D341Med (cell line): Measurements from ENCODE around the gene SLC6A1.
"Not testable (repeated sequence)": the region's sequence is repeated elsewhere in the genome, so short reads cannot be mapped to it uniquely, and the experiment has no call there.

Experiments used
- DNase-seq: peaks from one replicate; pipeline ENCODE4 v3.0.0; 2012; ENCODE audit warnings: low spot score

The SLC6A1 gene

GRCh38 chr3:11060500-11061251, 68.1 kb downstream of the SLC6A1 start:
- peak; percentile 90 for DNase-seq

DNA sequence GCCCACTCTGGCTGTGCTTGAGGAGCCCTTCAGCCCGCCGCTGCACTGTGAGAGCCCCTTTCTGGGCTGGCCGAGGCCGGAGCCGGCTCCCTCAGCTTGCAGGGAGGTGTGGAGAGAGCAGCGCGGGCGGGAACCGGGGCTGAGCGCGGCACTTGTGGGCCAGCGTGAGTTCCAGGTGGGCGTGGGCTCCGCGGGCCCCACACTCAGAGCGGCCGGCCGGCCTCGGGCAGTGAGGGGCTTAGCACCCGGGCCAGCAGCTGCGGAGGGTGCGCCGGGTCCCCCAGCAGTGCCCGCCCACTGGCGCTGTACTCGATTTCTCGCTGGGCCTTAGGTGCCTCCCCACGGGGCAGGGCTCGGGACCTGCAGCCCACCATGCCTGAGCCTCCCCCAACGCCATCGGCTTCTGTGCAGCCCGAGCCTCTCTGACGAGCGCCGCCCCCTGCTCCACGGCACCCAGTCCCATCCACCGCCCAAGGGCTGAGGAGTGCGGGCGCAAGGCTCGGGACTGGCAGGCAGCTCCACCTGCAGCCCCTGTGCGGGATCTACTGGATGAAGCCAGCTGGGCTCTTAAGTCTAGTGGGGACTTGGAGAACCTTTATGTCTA, 68.8 kb downstream of the SLC6A1 start:
- DNase-seq, result not testable (repeated sequence)

GRCh38 chr3:11062704-11063103, 70.2 kb downstream of the SLC6A1 start:
- no peak for DNase-seq

- no peak for DNase-seq
Measured at GRCh38 chr3:11071096-11071755, 78.7 kb downstream of the SLC6A1 start.

GRCh38 chr3:11072631-11073030, 80.1 kb downstream of the SLC6A1 start:
- no peak for DNase-seq

DNA sequence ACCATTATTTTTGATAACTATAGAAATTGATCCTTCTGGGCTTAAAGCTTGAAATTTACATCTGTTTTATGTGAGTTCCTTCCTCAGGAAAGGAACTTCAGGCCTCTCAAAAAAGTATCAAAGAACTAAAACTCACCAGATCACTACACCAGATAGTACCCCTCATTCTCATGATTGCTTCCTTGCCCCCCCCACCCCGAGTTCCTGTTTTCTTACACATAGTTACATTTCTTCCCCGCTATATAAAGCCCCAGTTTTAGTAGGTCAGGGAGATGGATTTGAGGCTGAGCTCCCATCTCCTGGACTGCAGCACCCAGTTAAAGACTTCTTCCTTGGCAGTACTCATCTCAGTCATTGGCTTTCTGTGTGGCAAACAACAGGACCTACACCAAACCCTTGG, 81.5 kb downstream of the SLC6A1 start:
- DNase-seq, result no peak

GRCh38 chr3:11074451-11074850, 81.9 kb downstream of the SLC6A1 start:
- no peak for DNase-seq

- not testable (repeated sequence) for DNase-seq
Measured at GRCh38 chr3:11075122-11075521, 82.6 kb downstream of the SLC6A1 start.

GRCh38 chr3:11076711-11077110, 84.2 kb downstream of the SLC6A1 start:
- no peak for DNase-seq

DNA sequence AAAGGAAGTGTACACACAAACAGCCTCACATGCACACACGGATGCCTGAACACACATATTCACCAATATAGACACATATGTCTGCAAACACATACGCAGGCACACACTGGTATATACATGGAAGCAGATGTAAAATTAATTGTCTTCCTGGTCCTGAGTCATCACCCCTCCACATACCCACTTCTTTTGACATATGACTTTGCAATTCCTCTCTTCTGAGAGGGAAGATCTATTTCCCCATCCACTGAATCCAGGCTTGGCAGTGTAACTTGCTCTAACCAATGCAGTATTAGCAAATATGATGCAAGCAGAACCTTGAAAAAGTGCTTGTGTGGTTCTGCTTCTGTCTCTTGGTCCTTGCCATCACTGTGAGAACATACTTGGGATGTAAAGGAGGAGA, 84.9 kb downstream of the SLC6A1 start:
- DNase-seq, result no peak

DNA sequence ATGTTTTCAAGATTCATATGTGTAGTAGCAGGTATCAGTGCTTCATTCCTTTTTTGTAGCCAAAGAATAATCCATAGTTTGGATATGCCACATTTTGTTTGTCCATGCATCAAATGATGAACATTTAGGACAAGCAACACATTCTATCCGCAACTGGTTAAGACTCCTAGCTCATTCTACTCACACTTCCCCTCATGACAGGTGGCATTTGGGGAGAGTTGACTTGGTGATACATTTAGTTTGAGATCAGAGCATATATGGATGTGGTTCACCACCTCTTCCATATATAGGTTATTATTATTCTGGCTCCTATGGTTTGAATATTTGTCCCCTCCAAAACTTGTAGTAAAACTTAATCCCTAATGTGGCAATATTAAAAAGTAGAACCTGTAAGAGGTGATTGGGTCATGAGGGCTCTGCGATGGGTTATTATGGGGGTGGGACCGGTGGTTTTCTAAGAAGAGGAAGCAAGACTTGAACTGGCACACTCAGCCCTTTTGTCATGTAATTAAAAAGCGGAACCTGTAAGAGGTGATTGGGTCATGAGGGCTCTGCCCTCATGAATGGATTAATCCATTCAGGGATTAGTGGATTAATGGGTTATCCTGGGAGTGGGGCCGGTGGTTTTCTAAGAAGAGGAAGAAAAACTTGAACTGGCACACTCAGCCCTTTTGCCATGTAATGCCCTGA, 86.4 kb downstream of the SLC6A1 start:
- DNase-seq, result no peak

DNA sequence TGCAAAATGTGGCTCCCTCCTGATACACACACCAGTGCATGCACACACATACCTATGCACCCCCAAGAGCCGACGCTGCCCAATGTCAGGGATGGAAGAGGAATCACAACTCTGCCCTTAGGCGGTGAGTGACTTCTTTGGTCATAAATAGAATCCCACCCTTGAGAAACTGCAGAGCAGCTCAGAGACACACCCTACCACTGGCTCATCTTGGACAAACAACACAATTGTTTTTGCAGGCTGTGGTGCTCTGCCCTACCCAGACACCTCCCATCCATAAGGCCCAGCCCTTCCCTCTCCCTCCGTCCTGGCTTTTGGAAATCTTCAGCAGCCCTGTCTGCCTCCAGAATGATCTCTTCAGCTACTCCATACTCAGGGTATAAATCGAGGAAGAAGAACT, 87.9 kb downstream of the SLC6A1 start:
- no peak for DNase-seq

- no peak for DNase-seq
Measured at GRCh38 chr3:11084098-11084497, 91.5 kb downstream of the SLC6A1 start.

GRCh38 chr3:11084677-11085076, 92.1 kb downstream of the SLC6A1 start:
- no peak for DNase-seq

- DNase-seq, result no peak
Measured at GRCh38 chr3:11085093-11085840, 92.7 kb downstream of the SLC6A1 start.

DNA sequence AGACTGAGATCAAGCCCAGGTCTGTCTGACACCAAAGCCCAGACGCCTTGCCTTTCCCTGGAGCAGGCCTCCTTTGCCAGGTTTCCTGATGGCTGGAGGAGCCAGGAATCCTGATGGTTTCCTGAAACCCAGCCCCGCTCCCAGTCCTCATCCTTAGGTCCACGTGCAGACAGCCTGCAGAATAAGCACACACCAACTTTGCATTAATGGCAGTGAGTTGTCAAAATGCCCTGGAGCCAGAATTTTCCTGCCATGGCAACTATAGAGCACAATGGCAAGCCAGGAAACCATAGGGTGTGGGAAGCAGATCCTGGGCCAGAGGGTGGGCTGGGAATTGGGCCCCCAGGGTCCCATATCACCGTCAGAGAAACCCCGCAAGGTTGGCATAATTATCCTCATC, 94.3 kb downstream of the SLC6A1 start:
- DNase-seq, result no peak

DNA sequence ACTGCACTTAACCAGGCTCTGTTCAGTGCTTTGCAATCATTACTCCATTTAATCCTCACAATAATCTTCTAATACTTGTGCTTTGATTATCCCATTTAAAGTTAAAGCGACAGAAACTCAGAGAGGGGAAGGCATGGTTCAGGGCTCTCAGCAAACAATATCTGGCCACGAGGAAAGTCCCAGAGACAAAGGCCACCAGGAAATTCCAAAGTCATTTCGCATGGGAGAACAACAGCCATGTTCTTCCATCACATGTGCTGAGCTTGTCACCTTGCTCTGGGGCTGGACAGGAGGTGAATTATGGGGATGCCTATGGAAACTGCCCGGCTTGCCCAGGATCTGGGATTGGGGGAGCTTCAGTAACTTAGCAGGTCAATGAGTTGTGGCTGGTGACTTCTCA, 95.5 kb downstream of the SLC6A1 start:
- DNase-seq, result no peak

GRCh38 chr3:11088831-11089230, 96.3 kb downstream of the SLC6A1 start:
- no peak for DNase-seq
